SIG-M5 (cell line): ENCODE measurements around the gene AGBL1.
"Not testable (repeated sequence)": the region's sequence is repeated elsewhere in the genome, so short reads cannot be mapped to it uniquely, and the experiment has no call there.

ENCODE experiments used
- DNase-seq: peaks from one replicate; lab custom pipeline; 2025; lab: John Stamatoyannopoulos, UW

Gene AGBL1

GRCh38 chr15:86399041-86399954 lies 319.6 kb downstream of the AGBL1 start:
- DNase-seq, result no peak

- no peak for DNase-seq
Measured at GRCh38 chr15:86403221-86403620, 323.6 kb downstream of the AGBL1 start.

GRCh38 chr15:86403914-86404583 lies 324.4 kb downstream of the AGBL1 start:
- DNase-seq, result no peak

- DNase-seq, result no peak
Measured at GRCh38 chr15:86408261-86408660, 328.6 kb downstream of the AGBL1 start.

- no peak for DNase-seq
Measured at GRCh38 chr15:86411916-86412315, 332.2 kb downstream of the AGBL1 start.

- no peak for DNase-seq
Measured at GRCh38 chr15:86413191-86413590, 333.5 kb downstream of the AGBL1 start.

- DNase-seq, result no peak
Measured at GRCh38 chr15:86425746-86426145, 346.1 kb downstream of the AGBL1 start.

GRCh38 chr15:86432861-86433260 lies 353.2 kb downstream of the AGBL1 start:
- no peak for DNase-seq

GRCh38 chr15:86433983-86434382 lies 354.3 kb downstream of the AGBL1 start:
- no peak for DNase-seq

GRCh38 chr15:86439614-86440013 lies 359.9 kb downstream of the AGBL1 start:
- no peak for DNase-seq

GRCh38 chr15:86444527-86444926 lies 364.9 kb downstream of the AGBL1 start:
- DNase-seq, result no peak

- DNase-seq, result no peak
Measured at GRCh38 chr15:86445579-86446252, 366.0 kb downstream of the AGBL1 start.

- DNase-seq, result no peak
Measured at GRCh38 chr15:86446253-86446640, 366.6 kb downstream of the AGBL1 start.

- not testable (repeated sequence) for DNase-seq
Measured at GRCh38 chr15:86465470-86466039, 385.9 kb downstream of the AGBL1 start.

- no peak for DNase-seq
Measured at GRCh38 chr15:86481720-86482119, 402.0 kb downstream of the AGBL1 start.

GRCh38 chr15:86483936-86484335 lies 404.3 kb downstream of the AGBL1 start:
- no peak for DNase-seq

- no peak for DNase-seq
Measured at GRCh38 chr15:86488046-86488445, 408.4 kb downstream of the AGBL1 start.

- no peak for DNase-seq
Measured at GRCh38 chr15:86489981-86490380, 410.3 kb downstream of the AGBL1 start.

- no peak for DNase-seq
Measured at GRCh38 chr15:86491118-86491517, 411.4 kb downstream of the AGBL1 start.

GRCh38 chr15:86493884-86494283 lies 414.2 kb downstream of the AGBL1 start:
- no peak for DNase-seq

- DNase-seq, result no peak
Measured at GRCh38 chr15:86494475-86494874, 414.8 kb downstream of the AGBL1 start.

- no peak for DNase-seq
Measured at GRCh38 chr15:86502301-86502700, 422.6 kb downstream of the AGBL1 start.
